ENCODE results near the gene S1PR2. TPM values are rescaled to one million over a fixed set of nuclear protein-coding genes. Genes with fewer than 3 reads are reported as not detected.

Gene S1PR2
- total RNA-seq, 1 donor from 2014 or later: 5.3 TPM

Small RNA genes within 50 kb of the gene (microRNA-seq; reads per million reads assigned to microRNA genes)
- not detected for gene MIR4322 (ENCODE audit: borderline number of aligned reads)

Other genes with a start within 250 kb of the S1PR2 start
- gene COL5A3, start 220.8 kb downstream of the S1PR2 start, total RNA-seq: 9.6 TPM
- not detected for gene RDH8, start 217.8 kb downstream of the S1PR2 start, total RNA-seq
- gene SHFL, start 145.0 kb downstream of the S1PR2 start, total RNA-seq: 8.2 TPM
- not detected for gene ANGPTL6, start 128.7 kb downstream of the S1PR2 start, total RNA-seq
- gene PPAN, start 125.0 kb downstream of the S1PR2 start, total RNA-seq: 21.4 TPM
- 4.2 TPM for gene P2RY11, start 119.6 kb downstream of the S1PR2 start, total RNA-seq
- gene EIF3G, start 111.4 kb downstream of the S1PR2 start, total RNA-seq: 179 TPM
- 25.1 TPM for gene DNMT1, start 36.4 kb downstream of the S1PR2 start, total RNA-seq
- 71.2 TPM for gene MRPL4, start 20.9 kb upstream of the S1PR2 start, total RNA-seq
- gene ICAM1, start 39.8 kb upstream of the S1PR2 start, total RNA-seq: 7.3 TPM
- gene ICAM4, start 55.6 kb upstream of the S1PR2 start, total RNA-seq: 0.52 TPM
- gene ICAM5, start 58.6 kb upstream of the S1PR2 start, total RNA-seq: 0.32 TPM
- gene ZGLP1, start 78.5 kb upstream of the S1PR2 start, total RNA-seq: 0.87 TPM
- 18.2 TPM for gene FDX2, start 84.7 kb upstream of the S1PR2 start, total RNA-seq
- 12.3 TPM for gene RAVER1, start 102.2 kb upstream of the S1PR2 start, total RNA-seq
- 25.3 TPM for gene ICAM3, start 108.3 kb upstream of the S1PR2 start, total RNA-seq
- 56.0 TPM for gene TYK2, start 149.2 kb upstream of the S1PR2 start, total RNA-seq
- 157 TPM for gene CDC37, start 172.2 kb upstream of the S1PR2 start, total RNA-seq
- gene PDE4A, start 189.2 kb upstream of the S1PR2 start, total RNA-seq: 36.1 TPM

All from left ventricle myocardium superior (tissue), 1 donor.